HK-2 (cell line): ENCODE measurements around the gene CLMN.
A peak's percentile ranks its signal among the peaks of the same experiment; 100 is the strongest.
"Not testable (repeated sequence)": the region's sequence is repeated elsewhere in the genome, so short reads cannot be mapped to it uniquely, and the experiment has no call there.

Experiments
- DNase-seq: peaks from one replicate; pipeline ENCODE4 v3.0.0-alpha.2; 2018; ENCODE audit not compliant: unreplicated experiment

The CLMN gene

DNA sequence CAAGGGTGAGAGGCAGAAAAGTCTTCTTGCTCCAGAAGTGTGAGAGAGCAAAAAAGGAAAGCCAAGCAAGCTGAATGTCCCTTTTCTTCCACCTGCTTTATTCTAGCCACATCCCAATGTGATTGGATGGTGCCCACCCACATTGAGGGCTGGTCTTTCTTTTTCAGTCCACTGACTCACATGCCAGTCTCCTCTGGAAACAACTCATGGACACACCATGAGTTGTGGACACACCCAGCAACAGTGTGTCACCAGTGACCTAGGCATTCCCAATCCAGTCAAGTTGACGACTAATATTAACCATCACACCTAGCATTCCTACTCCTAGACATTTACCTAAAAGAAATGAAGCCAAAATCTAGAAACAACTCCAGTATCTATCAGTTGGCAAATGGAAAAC lies 155.2 kb downstream of the CLMN start:
- DNase-seq = no peak

DNA sequence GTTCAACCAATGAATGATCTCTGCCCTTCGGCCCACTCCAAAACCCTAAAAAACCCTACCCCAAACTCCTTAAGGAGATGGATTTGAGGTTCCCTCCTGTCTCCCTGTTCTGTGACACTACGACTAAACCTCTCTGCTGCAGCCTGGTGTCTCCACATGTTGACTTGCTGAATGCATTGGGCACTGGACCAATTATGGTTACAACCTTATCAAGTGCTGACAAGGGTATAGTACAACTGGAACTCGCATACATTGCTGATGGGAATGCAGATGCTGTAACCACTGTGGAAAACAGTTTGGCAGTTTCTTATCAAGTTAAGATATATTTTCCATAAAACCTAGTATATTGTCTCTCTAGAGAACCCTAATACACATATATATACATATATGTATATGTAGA lies 156.0 kb downstream of the CLMN start:
- no peak for DNase-seq

DNA sequence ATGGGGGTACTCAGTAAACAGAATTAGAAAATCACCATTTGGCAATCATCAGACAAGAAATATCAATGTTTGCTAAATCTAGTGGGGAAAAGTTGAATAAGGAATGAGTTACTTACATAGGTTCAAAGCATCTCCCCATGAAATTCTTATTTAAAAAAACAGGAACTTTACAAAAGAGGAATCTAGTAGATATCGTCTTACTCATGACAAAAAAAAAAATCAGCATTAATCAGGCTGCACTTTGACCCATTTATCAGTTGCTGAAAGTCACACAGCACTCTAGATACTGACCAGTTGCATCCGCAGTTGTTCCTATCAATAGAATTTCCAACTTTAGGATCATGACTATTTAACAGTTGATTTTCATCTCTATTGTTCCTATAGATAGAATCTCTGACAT lies 156.6 kb downstream of the CLMN start:
- no peak for DNase-seq

DNA sequence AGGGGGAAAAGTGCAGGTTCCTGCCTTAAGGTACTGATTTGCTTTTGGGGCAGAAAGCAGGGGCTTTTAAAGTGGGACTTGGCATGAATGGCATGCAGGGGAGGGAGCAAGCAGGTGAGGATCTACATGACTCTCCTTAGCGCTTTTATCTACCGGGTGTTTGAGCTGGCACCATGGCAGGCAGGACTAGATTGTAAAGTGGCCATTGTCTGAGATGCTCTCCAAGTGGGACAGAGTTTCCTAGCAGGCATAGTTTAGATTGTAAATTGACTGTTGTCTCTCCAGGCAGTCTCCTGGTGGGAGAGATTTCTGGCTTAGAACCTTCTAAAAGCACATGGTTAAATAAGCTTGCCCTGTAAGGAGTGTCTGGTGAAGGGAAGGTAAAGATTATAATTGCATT lies 157.1 kb downstream of the CLMN start:
- no peak for DNase-seq

DNA sequence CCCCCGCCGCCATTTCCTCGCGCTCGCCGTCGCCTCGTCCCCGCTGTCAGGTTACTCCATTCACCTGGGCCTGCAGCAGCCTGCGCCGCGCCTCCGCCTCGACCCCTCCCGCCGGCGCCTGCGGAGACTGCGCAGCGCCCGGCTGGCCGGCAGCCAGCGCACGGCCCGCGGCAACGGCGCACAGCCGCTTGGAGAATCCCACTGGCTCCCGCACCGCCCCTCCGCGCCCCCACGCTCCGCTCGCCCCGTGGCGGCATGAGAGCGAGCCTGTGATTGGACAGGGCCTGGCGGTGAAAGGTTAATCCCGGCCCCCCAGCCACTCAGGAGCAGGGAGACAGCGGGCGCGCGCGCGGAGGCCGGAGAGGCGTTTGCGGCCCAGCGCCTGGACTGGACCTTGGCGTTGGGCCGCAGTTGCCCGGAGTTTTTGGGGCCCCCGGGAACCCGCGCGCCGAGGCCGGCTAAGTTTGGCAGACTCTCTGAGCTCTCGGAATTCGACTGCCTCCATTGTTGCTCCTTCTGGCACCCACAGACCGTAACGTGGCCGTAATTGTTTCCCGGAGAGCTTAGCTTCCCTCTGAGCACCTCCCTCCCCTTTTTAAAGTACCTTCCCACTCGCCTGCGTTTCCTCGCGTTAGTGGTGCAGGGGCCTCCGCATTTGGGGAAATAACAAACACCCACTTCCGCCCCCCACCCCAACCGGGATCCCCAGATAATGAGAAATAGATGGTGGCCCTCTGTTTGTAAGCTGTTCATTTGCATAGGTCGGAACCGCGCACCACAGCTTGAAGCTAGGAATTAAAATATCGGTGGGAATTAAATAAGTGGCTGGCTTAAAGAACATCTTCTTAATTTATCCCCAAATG lies 162.2 kb downstream of the CLMN start, which contains the start of gene DICER1:
DICER1 (minus strand) TSS at position 203 of the 863 bp plus-strand sequence. CDS start 24,071 bp downstream, outside the sequence.
- peak; percentile 98 for DNase-seq

DNA sequence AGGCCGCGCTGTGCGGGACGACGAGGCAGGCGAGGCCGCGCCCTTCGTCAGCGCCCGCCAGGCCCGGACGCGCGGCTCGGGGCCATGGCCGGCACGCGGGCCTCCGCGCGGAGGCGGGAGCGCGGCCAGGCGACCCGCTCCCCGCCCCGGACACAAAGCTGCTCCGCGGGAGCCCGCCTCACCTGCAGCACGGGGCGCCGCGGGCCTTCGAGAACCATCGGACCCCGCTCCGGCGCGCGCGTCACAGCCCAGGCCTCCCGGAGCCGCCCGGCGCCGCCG lies 162.7 kb downstream of the CLMN start:
- DNase-seq = no peak

DNA sequence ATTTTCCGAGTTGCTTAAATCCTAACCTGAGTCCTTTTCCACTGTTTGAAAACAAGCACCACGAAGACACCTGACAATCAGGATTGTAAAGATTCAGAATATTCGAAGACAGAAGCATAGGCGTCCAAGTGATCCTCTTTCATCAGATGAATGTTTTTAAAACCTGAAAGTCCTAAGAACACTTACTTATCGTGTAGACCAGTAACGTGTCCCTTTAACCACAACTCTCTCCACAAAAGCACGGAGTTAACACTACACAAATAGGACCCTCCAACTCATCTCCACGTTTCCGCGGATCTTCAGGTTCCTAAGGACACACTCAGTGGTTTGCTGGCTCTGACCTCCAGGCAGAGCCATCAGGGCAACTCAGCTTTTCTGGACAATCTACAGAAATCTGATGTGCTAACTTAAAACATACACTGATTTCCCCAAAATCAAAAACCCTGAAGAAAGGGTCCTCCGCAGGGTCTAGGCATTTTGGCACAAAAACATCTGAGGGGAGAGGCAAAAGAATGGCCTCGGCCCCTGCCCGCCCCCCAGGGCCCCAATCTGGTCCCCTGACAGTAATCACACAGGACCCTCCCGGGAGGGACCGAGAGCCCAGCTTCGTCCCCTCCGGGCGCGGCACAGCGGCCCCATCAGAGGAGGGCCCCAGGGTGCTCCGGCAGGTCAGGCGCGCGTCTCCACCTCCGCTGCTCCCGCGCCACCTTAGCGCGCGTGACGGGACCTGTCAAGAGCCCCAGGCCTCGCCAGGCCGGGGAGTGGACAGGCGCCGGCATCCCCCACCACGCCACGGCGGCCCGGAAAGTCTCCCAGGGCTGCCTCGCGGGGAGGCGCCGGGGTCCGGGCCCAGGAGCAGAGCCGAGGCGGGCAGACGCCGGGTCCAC lies 163.3 kb downstream of the CLMN start:
- peak; percentile 51 for DNase-seq

DNA sequence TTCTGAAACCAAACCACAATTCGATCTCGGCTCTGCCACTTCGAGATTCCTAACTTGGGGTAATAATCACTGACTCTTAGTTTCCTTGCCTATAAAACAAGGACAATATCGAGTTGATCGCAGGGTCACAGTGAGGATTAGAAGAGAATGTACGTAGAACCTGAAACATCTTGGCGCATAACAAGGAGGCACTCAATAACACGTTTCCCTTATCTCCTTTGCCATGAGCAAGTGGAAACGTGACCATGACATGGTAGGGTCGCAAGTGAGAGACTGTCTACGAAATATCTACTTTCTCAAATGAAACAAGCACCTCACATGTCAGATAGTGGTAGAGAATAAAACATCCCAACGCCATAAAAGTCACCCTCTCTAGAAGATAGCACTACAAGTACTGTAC lies 164.7 kb downstream of the CLMN start:
- no peak for DNase-seq

DNA sequence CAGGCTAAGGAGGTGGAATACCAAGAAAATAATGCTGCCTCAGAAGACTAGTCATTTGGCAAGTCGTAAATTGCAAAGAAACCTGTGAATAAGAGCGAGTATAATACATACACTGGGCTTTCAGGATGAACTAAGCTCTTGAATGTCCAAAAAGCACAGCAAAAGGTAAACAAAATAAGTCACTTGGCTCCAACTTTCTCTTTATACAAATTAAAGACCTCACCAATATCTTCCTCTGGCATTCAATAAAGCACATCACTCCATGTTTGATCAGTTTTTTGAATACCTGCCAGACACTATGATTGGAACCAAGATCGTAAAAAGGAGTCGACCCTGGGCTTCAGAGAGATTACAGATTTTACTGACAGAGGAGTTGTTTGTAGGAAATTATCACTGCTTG lies 165.8 kb downstream of the CLMN start:
- DNase-seq = no peak

DNA sequence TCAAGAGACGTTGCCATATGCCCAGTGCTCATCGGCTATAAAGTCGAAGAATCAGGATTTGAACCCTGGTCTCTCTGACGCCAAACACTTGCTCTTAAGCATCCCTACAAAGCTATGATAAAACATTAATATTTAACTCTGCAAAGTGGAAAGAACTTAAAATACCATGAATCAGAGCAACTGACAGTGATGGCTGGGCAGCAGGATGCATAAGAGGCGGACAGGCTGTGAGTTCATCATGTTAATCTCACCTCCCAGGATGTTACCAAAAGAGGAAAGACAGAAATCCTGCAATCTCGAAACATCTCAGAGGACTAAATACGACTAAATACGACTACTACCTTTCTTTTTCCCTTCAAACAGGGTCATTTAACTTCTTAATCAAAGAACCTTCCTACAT lies 168.1 kb downstream of the CLMN start:
- DNase-seq = peak; percentile 25

DNA sequence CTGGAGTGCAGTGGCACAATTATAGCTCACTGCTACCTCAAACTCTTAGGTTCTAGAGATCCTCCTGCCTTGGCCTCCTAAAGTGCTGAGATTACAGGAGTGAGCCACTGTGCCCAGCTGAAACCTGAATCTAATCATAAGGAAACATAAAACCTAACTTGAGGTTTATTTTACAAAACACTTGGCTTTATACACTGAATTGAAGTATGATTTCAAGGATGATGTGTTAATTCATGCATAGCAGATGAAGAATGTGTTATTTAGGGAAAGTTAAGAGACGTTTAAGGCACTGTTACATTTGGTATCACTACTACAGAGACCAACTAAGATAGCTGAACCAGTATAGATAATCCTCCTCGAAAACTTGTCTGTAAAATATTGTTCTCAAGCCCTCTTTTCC lies 168.8 kb downstream of the CLMN start:
- DNase-seq = no peak

DNA sequence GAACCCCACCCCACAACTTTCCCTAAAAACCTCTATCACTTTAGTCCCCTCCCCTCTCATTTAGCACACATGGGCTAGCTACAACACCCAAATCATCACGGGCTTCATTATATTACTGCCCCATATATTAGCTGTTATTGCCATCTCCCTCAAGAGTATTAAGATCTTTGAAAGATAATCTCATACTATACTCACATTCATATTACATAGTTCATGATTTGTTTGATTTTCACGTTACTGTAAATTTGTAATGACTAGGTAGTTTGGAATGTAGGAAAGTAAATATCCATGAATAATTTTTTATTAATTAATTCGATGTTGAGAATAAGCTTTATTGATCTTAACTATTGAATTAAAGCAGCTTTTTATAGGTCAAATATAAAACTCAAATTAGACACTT lies 170.3 kb downstream of the CLMN start:
- no peak for DNase-seq

DNA sequence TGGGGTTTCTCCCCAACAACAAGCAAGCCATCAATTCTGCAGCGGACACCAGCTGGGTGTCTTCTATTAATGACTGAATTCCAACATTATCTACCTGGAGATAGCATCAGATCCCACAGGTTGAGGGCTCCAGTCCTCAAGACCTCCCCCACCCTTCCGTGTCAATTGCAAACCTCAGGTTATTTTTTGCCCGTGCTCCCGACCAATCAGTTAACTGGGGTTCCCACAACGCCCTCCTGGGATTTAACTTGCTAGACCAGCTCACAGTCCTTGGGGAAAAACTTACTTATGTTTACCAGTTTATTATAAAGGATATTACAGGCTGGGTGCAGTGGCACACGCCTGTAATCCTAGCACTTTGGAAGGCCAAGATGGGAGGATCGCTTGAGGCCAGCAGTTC lies 172.1 kb downstream of the CLMN start:
- DNase-seq = no peak

DNA sequence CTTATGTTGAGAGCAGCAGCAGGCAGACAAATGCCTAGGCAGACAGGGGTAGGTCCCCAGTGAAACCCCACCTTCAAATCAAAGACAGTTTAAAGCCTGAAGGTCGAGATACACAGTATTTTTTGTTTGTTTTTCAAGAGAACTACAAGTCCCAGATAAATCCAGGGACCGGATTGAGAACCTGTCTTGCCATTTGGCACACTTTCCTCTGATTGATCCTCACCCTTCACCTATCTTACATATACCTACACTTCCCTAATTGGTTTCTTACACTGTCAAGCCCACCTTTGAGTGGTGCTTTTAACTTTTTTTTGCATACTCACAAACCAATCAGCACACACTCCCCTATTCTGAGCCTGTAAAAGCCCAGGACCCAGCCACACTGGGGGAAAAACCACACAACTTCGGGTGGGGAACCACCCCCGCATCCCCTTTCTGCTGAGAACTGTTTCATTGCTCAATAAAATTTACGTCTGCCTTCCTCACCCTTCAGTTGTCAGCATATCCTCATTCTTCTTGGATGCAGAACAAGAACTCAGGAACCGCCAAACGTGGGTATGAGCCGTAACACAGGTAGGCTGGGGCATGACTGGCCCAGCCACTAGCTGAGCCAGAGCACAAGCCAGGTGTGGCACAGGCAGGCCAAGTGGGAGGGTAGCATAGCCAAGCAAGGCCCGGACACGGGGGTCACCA lies 173.5 kb downstream of the CLMN start:
- DNase-seq = no peak

DNA sequence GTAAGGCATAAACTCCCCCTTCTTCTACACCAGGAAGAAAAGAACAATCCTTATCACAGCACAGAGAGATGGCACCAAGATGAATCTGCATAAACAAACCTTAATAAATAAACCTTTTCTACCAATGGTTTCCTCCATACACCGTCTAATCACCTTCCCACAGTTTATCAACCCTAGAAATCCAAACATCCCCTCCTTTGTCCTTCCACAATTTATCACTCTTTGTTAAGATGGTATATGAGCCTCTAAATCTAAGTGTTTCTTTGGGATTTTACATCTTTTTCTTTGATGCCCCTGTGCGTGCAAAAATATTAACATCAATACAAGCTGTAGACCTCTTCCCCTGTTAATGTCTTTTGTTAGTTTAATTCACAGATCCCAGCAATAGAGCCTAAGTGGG lies 174.9 kb downstream of the CLMN start:
- no peak for DNase-seq

DNA sequence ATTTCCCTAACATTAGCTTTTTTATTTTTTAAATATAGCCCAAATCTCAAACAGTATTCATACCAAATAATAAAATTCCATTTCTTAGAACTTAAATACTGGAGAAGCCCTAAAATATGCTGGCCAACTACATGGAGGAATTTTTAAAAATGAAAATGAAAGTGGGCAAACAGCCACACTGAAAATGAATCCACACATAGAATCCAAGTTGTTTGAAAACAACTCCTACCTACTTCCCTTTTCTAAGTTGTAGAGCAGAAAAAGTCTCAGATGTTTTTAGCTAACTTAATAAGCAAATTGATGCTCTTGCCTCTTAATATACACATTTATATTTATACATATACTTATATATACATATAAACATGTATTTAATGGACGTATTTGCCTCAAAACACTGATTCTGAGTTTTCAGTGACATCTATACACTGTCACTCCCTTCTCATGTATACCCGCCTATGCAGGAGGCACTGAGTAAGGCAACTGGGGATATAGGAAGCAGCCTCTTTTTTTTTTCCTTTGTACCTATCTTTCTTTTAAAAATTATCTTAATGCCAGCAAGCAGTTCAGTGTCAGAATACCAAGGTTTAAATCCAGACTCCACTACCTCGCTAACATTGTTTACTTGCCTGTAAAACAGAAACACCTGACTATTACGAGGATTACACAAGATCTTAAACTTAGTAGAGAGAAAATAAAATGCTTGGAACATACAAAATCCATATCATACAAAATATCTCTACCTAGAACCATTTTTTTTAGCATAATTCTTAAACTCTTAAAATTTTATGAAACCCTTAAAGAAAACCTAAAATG lies 175.7 kb downstream of the CLMN start:
- DNase-seq = no peak

DNA sequence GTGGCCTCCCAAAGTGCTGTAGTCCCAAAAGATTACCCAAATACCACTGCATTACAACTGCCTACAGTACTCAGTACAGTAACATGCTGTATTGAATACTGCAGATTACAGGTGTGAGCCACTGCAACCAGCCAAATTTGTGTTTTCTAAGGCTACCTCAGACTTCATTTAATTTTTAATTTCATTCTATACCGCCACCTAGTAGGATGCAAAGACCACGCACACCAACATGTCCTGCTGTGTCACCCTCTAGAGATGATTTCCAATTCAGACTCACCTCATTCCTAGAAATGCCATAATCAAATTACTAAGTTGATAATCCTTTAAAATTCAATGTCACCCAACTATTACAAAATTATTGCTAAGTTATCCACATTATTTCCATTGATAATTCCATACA lies 177.5 kb downstream of the CLMN start:
- DNase-seq = no peak

DNA sequence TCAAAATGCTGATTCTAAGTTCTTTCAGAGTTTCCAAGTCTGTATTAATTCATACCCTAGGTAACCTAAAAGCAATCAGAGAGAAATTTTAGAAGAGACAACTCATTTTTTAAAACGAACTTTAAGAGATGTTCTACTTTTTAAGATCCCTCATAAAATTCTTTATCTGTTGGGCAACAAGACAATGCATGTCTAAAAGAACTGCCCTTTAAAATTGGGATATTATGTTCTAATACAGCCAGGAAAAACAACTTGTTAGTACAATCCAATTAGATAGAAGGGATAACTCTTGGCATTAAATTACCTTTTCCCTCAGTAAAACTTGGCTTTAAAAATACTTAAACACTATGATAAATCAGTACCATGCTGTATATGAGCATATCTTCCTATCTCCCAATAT lies 178.0 kb downstream of the CLMN start:
- no peak for DNase-seq

DNA sequence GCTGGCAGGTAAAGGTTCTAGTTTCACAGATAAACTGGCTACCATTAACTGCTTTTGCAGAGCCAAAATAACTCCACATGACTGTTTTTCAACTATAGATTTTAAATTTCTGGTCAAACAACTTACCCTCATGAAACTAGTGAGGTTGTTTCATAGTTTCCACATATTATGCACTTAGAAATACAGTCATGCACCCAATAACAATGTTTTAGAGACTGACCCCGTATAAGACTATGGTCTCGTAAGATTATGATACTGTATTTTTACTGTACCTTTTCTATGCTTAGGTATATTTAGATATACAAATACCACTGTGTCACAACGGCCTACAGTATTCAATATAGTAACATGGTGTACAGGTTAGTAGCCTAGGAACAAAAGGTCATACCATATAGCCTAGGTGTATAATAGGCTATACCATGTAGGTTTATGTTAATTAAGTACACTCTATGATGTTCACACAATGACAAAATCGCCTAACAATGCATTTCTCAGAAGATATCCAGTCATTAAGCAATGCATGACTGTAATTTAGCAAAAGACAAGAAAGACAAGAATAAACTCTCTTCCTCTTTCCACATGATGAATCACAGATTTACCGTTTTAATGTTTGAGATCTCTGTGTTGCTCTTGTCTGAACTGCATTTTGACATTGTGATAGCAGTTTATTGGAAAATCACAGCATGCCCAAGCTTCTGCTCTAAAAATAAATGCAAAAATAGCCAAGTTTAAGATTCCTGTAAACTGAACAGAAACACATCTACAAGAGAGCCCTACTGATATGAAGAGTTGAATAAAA lies 179.4 kb downstream of the CLMN start:
- no peak for DNase-seq

DNA sequence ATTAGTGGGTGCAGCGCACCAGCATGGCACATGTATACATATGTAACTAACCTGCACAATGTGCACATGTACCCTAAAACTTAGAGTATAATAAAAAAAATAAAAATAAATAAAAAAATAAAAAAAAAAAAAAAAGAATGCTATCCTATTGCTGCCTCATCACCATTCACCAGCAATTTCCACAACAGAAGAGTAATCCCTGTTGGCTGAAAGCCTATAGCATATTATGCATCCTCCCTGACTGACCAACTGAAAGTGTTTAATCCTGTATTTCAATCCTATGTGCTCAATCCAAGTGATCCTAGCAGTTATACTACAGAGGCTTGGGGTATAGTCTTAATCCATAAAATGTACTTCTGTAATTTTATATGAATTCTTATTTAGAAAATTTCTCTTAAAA lies 180.8 kb downstream of the CLMN start:
- no peak for DNase-seq

DNA sequence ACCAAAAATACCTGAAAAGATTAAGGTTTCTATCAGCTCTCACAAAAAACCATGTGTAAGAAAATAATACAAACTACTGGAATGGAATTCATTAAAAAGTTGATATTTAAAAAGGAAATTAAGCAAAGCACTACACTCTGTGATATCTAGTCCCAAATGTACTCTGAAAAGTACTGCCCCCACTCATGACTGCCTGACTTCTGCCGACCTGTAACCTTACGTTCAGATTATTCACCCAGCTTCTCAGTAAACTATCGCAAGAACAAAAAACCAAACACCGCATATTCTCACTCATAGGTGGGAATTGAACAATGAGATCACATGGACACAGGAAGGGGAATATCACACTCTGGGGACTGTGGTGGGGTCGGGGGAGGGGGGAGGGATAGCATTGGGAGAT lies 181.3 kb downstream of the CLMN start:
- not testable (repeated sequence) for DNase-seq
